ENCODE data around the gene YEATS2.
"Not testable (repeated sequence)": the region's sequence is repeated elsewhere in the genome, so short reads cannot be mapped to it uniquely, and the experiment has no call there.

YEATS2 gene

GRCh38 chr3:183779896-183780465 lies 82.4 kb downstream of the YEATS2 start:
- no peak for DNase-seq

- no peak for DNase-seq
Observed at GRCh38 chr3:183781246-183781645, 83.6 kb downstream of the YEATS2 start.

- no peak for DNase-seq
Observed at GRCh38 chr3:183782576-183783276, 85.1 kb downstream of the YEATS2 start.

GRCh38 chr3:183784503-183784902 lies 86.9 kb downstream of the YEATS2 start:
- not testable (repeated sequence) for DNase-seq

GRCh38 chr3:183789826-183790225 lies 92.2 kb downstream of the YEATS2 start:
- no peak for DNase-seq

GRCh38 chr3:183790700-183791099 lies 93.1 kb downstream of the YEATS2 start:
- DNase-seq, result no peak

GRCh38 chr3:183792976-183793375 lies 95.4 kb downstream of the YEATS2 start:
- no peak for DNase-seq

- DNase-seq, result no peak
Observed at GRCh38 chr3:183794452-183794851, 96.9 kb downstream of the YEATS2 start.

GRCh38 chr3:183796372-183796771 lies 98.8 kb downstream of the YEATS2 start:
- no peak for DNase-seq

GRCh38 chr3:183797996-183798395 lies 100.4 kb downstream of the YEATS2 start:
- DNase-seq, result no peak

GRCh38 chr3:183799461-183799860 lies 101.9 kb downstream of the YEATS2 start:
- no peak for DNase-seq

- DNase-seq, result no peak
Observed at GRCh38 chr3:183800243-183800863, 102.8 kb downstream of the YEATS2 start.

GRCh38 chr3:183801601-183802000 lies 104.0 kb downstream of the YEATS2 start:
- no peak for DNase-seq

GRCh38 chr3:183802989-183803388 lies 105.4 kb downstream of the YEATS2 start:
- no peak for DNase-seq

- DNase-seq, result peak; percentile 58
Observed at GRCh38 chr3:183807209-183807728, 109.7 kb downstream of the YEATS2 start.

GRCh38 chr3:183807881-183808280 lies 110.3 kb downstream of the YEATS2 start:
- no peak for DNase-seq

- DNase-seq, result no peak
Observed at GRCh38 chr3:183808355-183808754, 110.8 kb downstream of the YEATS2 start.

GRCh38 chr3:183809270-183809669 lies 111.7 kb downstream of the YEATS2 start:
- DNase-seq, result no peak

- DNase-seq, result no peak
Observed at GRCh38 chr3:183810643-183811594, 113.3 kb downstream of the YEATS2 start.

- no peak for DNase-seq
Observed at GRCh38 chr3:183811638-183812037, 114.0 kb downstream of the YEATS2 start.

- DNase-seq, result no peak
Observed at GRCh38 chr3:183812761-183813445, 115.3 kb downstream of the YEATS2 start.

- no peak for DNase-seq
Observed at GRCh38 chr3:183814240-183814639, 116.6 kb downstream of the YEATS2 start.
